Sigmoid colon (tissue), 7 donors: Measurements from ENCODE around the gene PCDHA3. TPM values are rescaled to one million over a fixed set of nuclear protein-coding genes. Genes with fewer than 3 reads are reported as not detected.
"Not testable (repeated sequence)": the region's sequence is repeated elsewhere in the genome, so short reads cannot be mapped to it uniquely, and the experiment has no call there.

Experiments
- DNase-seq: peaks from one replicate; pipeline ENCODE4 v3.0.0-alpha.2; 2019
- H3K27ac ChIP-seq, 4 donors: fragments of 200-600 bp; sonication (generic); one replicate each; pipeline ENCODE4 v1.5.1; 2016 to 2019; ENCODE audit warnings: mild to moderate bottlenecking in 1 of 4
- H3K27me3 ChIP-seq, 3 donors: fragments of 200-600 bp; sonication (generic); one replicate each; pipeline ENCODE4 v1.5.1; 2019; ENCODE audit warnings: mild to moderate bottlenecking in 1 of 3
- H3K36me3 ChIP-seq, 4 donors: fragments of 200-600 bp; sonication (generic); one replicate each; pipeline ENCODE4 v1.5.1; 2016 to 2019
- H3K4me1 ChIP-seq, 4 donors: fragments of 200-600 bp; sonication (generic); one replicate each; pipeline ENCODE4 v1.5.1; 2017 to 2019
- H3K4me3 ChIP-seq, 4 donors: fragments of 200-600 bp; sonication (generic); one replicate each; pipeline ENCODE4 v1.5.1; 2017 to 2019; ENCODE audit warnings: mild to moderate bottlenecking in 2 of 4, moderate library complexity in 1 of 4
- H3K9me3 ChIP-seq, 4 donors: fragments of 200-600 bp in 3 of 4; sonication (generic) in 3 of 4; one replicate each; pipeline versions ENCODE4 v1.5.1 to v1.6.1; 2013 to 2019
- EP300 ChIP-seq, 4 donors: sonication (generic); formaldehyde crosslinking; IDR thresholded peaks; one replicate each; pipeline ENCODE4 v1.6.1; 2017; ENCODE audit warnings: antibody characterized with exemption in 4 of 4
- POLR2A ChIP-seq, 2 donors: fragments of 450-650 bp; IDR thresholded peaks; one replicate each; pipeline ENCODE4 v1.6.1; 2016; ENCODE audit warnings: antibody characterized with exemption in 2 of 2, mild to moderate bottlenecking in 2 of 2, moderate library complexity in 2 of 2
- POLR2AphosphoS5 ChIP-seq, 4 donors: sonication (generic); formaldehyde crosslinking; IDR thresholded peaks; one replicate each; pipeline ENCODE4 v1.6.1; 2017; ENCODE audit warnings: antibody characterized with exemption in 4 of 4
- WGBS, 2 donors: extraction: QIAGEN DNeasy Blood & Tissue Kit; methylation state at CpG; one replicate each; pipeline ENCODE4 v1.1.7; 2013; 5-methylcytosine and 5-hydroxymethylcytosine counted together
- intact Hi-C: fragments of 100-400 bp; cut with DNase I; formaldehyde crosslinking; loops from one replicate; pipeline ENCODE4 v1.15.1; 2023
- polyA plus RNA-seq, 3 donors: library from polyadenylated mRNA; stranded (reverse); fragments of 200-250 nt; gene quantifications; one replicate each; pipeline ENCODE4 v1.2.3, GENCODE V29; 2013
- total RNA-seq, 4 donors: library from RNA; depleted of rRNA; stranded (reverse); fragments of >200 nt; gene quantifications; one replicate each; pipeline ENCODE4 v1.1.0, GENCODE V29; 2016
- TF ChIP-seq, protein P1 (sequence below), 4 experiments: fragments of 450-650 bp in 3 of 4; fragments of 200-600 bp in 1 of 4; IDR thresholded peaks; one replicate each; pipeline ENCODE4 v1.5.1; 2016 to 2019; ENCODE audit warnings: antibody characterized with exemption in 4 of 4, mild to moderate bottlenecking in 3 of 4, moderate library complexity in 2 of 4
- donor health status: healthy with polysubstance abuse.
- donor health status: Bipolar disorder and iron deficiency.
- donor health status: healthy.

Gene PCDHA3
- total and polyA plus RNA-seq, 7 donors, result 0.17 to 1.2 (median 1.1) TPM; not detected in 2

DNA sequence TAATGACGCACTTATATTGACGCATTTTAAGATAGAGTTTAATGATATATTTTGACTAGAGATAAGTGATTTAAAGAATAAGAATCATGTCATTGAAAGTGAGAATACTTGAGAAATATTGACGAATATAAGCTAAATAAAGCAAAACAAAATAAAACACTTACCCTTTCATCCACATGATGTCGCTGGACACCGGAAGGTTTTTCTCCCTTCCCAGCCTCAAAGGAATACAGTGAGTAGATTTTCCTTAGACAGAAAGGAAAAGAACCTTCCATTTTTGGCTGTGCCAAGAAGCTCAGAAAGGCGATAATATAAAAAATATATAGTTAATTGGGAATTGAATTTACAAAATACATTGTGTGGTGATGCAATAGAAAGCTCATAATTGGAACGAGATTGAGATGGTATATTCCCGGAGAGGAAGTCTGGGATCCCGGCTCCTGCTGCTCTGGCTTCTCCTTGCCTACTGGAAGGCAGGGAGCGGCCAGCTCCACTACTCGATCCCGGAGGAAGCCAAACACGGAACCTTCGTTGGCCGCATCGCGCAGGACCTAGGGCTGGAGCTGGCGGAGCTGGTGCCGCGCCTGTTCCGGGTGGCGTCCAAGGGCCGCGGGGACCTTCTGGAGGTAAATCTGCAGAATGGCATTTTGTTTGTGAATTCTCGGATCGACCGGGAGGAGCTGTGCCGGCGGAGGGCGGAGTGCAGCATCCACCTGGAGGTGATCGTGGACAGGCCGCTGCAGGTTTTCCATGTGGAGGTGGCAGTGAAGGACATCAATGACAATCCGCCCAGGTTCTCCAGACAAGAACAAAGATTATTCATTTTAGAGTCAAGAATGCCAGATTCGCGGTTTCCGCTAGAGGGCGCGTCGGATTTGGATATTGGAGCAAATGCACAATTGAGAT, 20.8 kb downstream of the PCDHA3 start, which contains the start of gene PCDHA5:
TSS of gene PCDHA5 (plus strand) at position 239 of the 906 bp plus-strand sequence.
- peak within 1 kb of the TSS in 1 of 4 donors; percentile 6 for H3K4me3 ChIP-seq
- no peak within 1 kb of the TSS for H3K27ac ChIP-seq
- 36 to 62% methylated on average over 39 of the region's 39 CpGs for WGBS, 2 donors
- peaks cover under 1 to 18% (median 5%) of the 10 kb centered on the region in 4 donors for H3K9me3 ChIP-seq
- peaks cover 0 to 60% (median 2%) of the 10 kb centered on the region in 3 donors for H3K27me3 ChIP-seq
- intact Hi-C loops, result no loop called here
- no peaks in the 10 kb centered on the region for H3K4me1 ChIP-seq
- no peak for DNase-seq
- no peaks in the 10 kb centered on the region for H3K36me3 ChIP-seq
- TF ChIP-seq, protein P1, sequence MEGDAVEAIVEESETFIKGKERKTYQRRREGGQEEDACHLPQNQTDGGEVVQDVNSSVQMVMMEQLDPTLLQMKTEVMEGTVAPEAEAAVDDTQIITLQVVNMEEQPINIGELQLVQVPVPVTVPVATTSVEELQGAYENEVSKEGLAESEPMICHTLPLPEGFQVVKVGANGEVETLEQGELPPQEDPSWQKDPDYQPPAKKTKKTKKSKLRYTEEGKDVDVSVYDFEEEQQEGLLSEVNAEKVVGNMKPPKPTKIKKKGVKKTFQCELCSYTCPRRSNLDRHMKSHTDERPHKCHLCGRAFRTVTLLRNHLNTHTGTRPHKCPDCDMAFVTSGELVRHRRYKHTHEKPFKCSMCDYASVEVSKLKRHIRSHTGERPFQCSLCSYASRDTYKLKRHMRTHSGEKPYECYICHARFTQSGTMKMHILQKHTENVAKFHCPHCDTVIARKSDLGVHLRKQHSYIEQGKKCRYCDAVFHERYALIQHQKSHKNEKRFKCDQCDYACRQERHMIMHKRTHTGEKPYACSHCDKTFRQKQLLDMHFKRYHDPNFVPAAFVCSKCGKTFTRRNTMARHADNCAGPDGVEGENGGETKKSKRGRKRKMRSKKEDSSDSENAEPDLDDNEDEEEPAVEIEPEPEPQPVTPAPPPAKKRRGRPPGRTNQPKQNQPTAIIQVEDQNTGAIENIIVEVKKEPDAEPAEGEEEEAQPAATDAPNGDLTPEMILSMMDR (IDR thresholded peaks at IDR 0.05), result peak in 1 of 4 experiments; percentile 27
- TF ChIP-seq POLR2AphosphoS5 (IDR thresholded peaks at IDR 0.05), result no peak

DNA sequence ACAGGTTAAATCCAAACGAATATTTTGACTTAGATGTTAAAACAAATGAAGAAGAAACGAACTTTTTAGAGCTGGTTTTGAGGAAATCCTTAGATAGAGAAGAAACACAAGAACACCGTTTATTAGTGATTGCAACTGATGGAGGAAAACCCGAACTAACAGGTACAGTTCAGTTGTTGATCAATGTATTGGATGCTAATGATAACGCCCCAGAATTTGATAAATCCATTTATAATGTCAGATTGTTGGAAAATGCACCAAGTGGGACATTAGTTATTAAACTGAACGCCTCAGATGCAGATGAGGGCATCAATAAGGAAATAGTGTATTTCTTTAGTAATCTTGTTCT, 21.4 kb downstream of the PCDHA3 start:
- Histone ChIP-seq H3K27me3 (peaks cover 0 to 66% (median 2%) of the 10 kb centered on the region in 3 donors), H3K4me3 (no peak overlapping the region), H3K9me3 (peaks cover 0 to 18% (median 5%) of the 10 kb centered on the region in 4 donors), H3K27ac (no peak overlapping the region), H3K36me3 (no peaks in the 10 kb centered on the region), H3K4me1 (no peaks in the 10 kb centered on the region)
- intact Hi-C loops, result no loop called here
- TF ChIP-seq POLR2A (IDR thresholded peaks at IDR 0.05) (no peak), EP300 (IDR thresholded peaks at IDR 0.05) (no peak), POLR2AphosphoS5 (IDR thresholded peaks at IDR 0.05) (no peak)
- TF ChIP-seq, protein P1 (IDR thresholded peaks at IDR 0.05), result no peak
- 30 to 35% methylated on average over 6 of the region's 6 CpGs for WGBS, 2 donors
- no peak for DNase-seq

DNA sequence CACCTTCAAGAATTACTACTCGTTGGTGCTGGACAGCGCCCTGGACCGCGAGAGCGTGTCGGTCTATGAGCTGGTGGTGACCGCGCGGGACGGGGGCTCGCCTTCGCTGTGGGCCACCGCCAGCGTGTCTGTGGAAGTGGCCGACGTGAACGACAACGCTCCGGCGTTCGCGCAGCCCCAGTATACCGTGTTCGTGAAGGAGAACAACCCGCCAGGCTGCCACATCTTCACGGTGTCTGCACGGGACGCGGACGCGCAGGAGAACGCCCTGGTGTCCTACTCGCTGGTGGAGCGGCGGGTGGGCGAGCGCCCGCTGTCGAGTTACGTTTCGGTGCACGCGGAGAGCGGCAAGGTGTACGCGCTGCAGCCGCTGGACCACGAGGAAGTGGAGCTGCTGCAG, 22.1 kb downstream of the PCDHA3 start:
- peak; percentile 53 for DNase-seq
- H3K27me3 ChIP-seq, result peaks cover 0 to 73% (median 2%) of the 10 kb centered on the region in 3 donors
- H3K4me1 ChIP-seq, H3K27ac ChIP-seq, H3K36me3 ChIP-seq, intact Hi-C loops, H3K4me3 ChIP-seq: not testable (repeated sequence)
- WGBS, 2 donors, result 62 to 83% methylated on average over 48 of the region's 48 CpGs
- peaks cover 0 to 18% (median 6%) of the 10 kb centered on the region in 4 donors for H3K9me3 ChIP-seq

DNA sequence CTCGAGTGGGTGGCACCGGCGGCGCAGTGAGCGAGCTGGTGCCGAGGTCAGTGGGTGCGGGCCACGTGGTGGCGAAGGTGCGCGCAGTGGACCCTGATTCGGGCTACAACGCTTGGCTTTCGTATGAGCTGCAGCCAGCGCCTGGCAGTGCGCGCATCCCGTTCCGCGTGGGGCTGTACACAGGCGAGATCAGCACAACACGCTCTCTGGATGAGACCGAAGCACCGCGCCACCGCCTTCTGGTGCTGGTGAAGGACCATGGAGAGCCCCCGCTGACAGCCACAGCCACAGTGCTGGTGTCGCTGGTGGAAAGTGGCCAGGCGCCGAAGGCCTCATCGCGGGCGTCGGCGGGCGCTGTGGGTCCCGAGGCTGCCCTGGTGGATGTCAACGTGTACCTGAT, 22.6 kb downstream of the PCDHA3 start:
- intact Hi-C loops, result no loop called here

More for the DNA sequence above, 22.6 kb downstream of the PCDHA3 start:
- TF ChIP-seq EP300 (IDR thresholded peaks at IDR 0.05), result no peak
- TF ChIP-seq, protein P1 (IDR thresholded peaks at IDR 0.05), result no peak
- TF ChIP-seq POLR2AphosphoS5 (IDR thresholded peaks at IDR 0.05), result no peak
- WGBS, 2 donors, result 63 to 85% methylated on average over 38 of the region's 38 CpGs
- Histone ChIP-seq H3K9me3 (peaks cover 0 to 21% (median 8%) of the 10 kb centered on the region in 4 donors), H3K27me3 (peaks cover 0 to 78% (median 2%) of the 10 kb centered on the region in 3 donors), H3K36me3 (no peaks in the 10 kb centered on the region), H3K4me1 (no peaks in the 10 kb centered on the region), H3K4me3 (no peak overlapping the region), H3K27ac (no peak overlapping the region)
- peak; percentile 48 for DNase-seq
